Transverse colon (tissue), 3 donors: ENCODE data around the gene KRTAP5-10.
"Not testable (repeated sequence)": the region's sequence is repeated elsewhere in the genome, so short reads cannot be mapped to it uniquely, and the experiment has no call there.

Experiments used
- EP300 ChIP-seq: sonication (generic); formaldehyde crosslinking; IDR thresholded peaks from one replicate; pipeline ENCODE4 v1.6.1; 2017; ENCODE audit warnings: antibody characterized with exemption, low read depth
- POLR2A ChIP-seq: fragments of 450-650 bp; IDR thresholded peaks from one replicate; pipeline ENCODE4 v1.6.1; 2016; ENCODE audit warnings: antibody characterized with exemption, mild to moderate bottlenecking, moderate library complexity
- TF ChIP-seq, protein P1 (sequence below), 5 experiments: fragments of 200-600 bp in 3 of 5; fragments of 450-650 bp in 2 of 5; sonication (generic) in 3 of 5; IDR thresholded peaks; 1 replicate in 2 of 5; 2 replicates in 3 of 5; pipeline ENCODE4 v1.5.1; 2016 to 2017; ENCODE audit warnings: antibody characterized with exemption in 5 of 5, inconsistent platforms in 3 of 5, mild to moderate bottlenecking in 2 of 5, moderate library complexity in 1 of 5

DNA sequence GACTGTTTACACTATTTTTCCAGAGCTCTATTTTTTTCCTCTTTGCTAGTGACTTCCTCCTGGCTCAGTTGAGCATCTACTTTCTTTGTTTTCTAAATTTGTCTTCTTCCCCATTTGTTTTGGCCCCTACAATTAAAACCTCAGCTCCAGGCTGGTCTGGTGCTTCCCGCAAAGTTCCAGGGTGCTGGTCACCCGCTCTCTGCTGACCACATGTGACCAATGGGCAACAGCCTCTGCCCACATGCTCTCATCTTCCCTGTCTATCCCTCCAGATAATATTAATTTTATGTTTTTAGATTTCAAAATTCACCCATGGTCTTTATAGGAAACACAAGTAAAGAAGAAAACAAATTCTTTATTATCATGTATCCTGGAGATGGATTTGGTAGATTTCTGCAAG lies 17.6 kb downstream of the KRTAP5-10 start:
- TF ChIP-seq EP300, POLR2A: not testable (repeated sequence)
- TF ChIP-seq, protein P1, sequence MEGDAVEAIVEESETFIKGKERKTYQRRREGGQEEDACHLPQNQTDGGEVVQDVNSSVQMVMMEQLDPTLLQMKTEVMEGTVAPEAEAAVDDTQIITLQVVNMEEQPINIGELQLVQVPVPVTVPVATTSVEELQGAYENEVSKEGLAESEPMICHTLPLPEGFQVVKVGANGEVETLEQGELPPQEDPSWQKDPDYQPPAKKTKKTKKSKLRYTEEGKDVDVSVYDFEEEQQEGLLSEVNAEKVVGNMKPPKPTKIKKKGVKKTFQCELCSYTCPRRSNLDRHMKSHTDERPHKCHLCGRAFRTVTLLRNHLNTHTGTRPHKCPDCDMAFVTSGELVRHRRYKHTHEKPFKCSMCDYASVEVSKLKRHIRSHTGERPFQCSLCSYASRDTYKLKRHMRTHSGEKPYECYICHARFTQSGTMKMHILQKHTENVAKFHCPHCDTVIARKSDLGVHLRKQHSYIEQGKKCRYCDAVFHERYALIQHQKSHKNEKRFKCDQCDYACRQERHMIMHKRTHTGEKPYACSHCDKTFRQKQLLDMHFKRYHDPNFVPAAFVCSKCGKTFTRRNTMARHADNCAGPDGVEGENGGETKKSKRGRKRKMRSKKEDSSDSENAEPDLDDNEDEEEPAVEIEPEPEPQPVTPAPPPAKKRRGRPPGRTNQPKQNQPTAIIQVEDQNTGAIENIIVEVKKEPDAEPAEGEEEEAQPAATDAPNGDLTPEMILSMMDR (IDR thresholded peaks at IDR 0.05), result not testable (repeated sequence)
